Measurements from ENCODE around the gene NEK4.

The NEK4 gene

GRCh38 chr3:52788890-52789745, 18.4 kb upstream of the NEK4 start:
- DNase-seq: no peak
- no peaks in the 10 kb centered on the region for H3K36me3 ChIP-seq (replicated peaks; ENCODE audit: insufficient read depth, low read length)
- no peak overlapping the region for H3K4me3 ChIP-seq (ENCODE audit: low read length)
- no peak overlapping the region for H3K27ac ChIP-seq (ENCODE audit: low read length)
- H4K20me1 ChIP-seq (ENCODE audit: insufficient read depth, low read length): no peaks in the 10 kb centered on the region
- TF ChIP-seq EZH2 (optimal IDR thresholded peaks at IDR 0.05; ENCODE audit: low read depth, low read length) (no peak), CTCF (IDR thresholded peaks at IDR 0.05; ENCODE audit: low read length) (no peak), EZH2phosphoT487 (IDR thresholded peaks at IDR 0.05; ENCODE audit: low read length) (no peak)
- no peaks in the 10 kb centered on the region for H3K4me1 ChIP-seq (ENCODE audit: low read length)
- H2AFZ ChIP-seq (ENCODE audit: low read length): no peak overlapping the region
- H3K9ac ChIP-seq (ENCODE audit: low read length): no peak overlapping the region
- H3K9me3 ChIP-seq (replicated peaks; ENCODE audit: insufficient read depth, low read length): no peaks in the 10 kb centered on the region
- no peak overlapping the region for H3K4me2 ChIP-seq (ENCODE audit: low read depth, low read length)
- H3K9me2 ChIP-seq (replicated peaks; ENCODE audit: insufficient read depth, low read length): no peaks in the 10 kb centered on the region
- no peaks in the 10 kb centered on the region for H3K27me3 ChIP-seq (replicated peaks; ENCODE audit: insufficient read depth, low read length)
- H3K79me2 ChIP-seq (ENCODE audit: low read length): no peaks in the 10 kb centered on the region
- H3F3A ChIP-seq (ENCODE audit: insufficient read depth, low read length): no peaks in the 10 kb centered on the region

GRCh38 chr3:52787672-52788625, 17.2 kb upstream of the NEK4 start:
- no peak overlapping the region for H3K4me3 ChIP-seq (ENCODE audit: low read length)
- no peak for TF ChIP-seq CTCF (IDR thresholded peaks at IDR 0.05; ENCODE audit: low read length)
- TF ChIP-seq EZH2phosphoT487 (IDR thresholded peaks at IDR 0.05; ENCODE audit: low read length): no peak
- no peak for TF ChIP-seq EZH2 (optimal IDR thresholded peaks at IDR 0.05; ENCODE audit: low read depth, low read length)
- no peak overlapping the region for H2AFZ ChIP-seq (ENCODE audit: low read length)
- H3K9me2 ChIP-seq (replicated peaks; ENCODE audit: insufficient read depth, low read length): no peaks in the 10 kb centered on the region
- no peaks in the 10 kb centered on the region for H3K9me3 ChIP-seq (replicated peaks; ENCODE audit: insufficient read depth, low read length)
- no peaks in the 10 kb centered on the region for H3F3A ChIP-seq (ENCODE audit: insufficient read depth, low read length)
- no peaks in the 10 kb centered on the region for H3K4me1 ChIP-seq (ENCODE audit: low read length)
- no peak overlapping the region for H3K27ac ChIP-seq (ENCODE audit: low read length)
- H3K4me2 ChIP-seq (ENCODE audit: low read depth, low read length): no peak overlapping the region
- H4K20me1 ChIP-seq (ENCODE audit: insufficient read depth, low read length): no peaks in the 10 kb centered on the region
- no peaks in the 10 kb centered on the region for H3K79me2 ChIP-seq (ENCODE audit: low read length)
- no peaks in the 10 kb centered on the region for H3K27me3 ChIP-seq (replicated peaks; ENCODE audit: insufficient read depth, low read length)
- DNase-seq: no peak
- H3K9ac ChIP-seq (ENCODE audit: low read length): no peak overlapping the region
- no peaks in the 10 kb centered on the region for H3K36me3 ChIP-seq (replicated peaks; ENCODE audit: insufficient read depth, low read length)

DNA sequence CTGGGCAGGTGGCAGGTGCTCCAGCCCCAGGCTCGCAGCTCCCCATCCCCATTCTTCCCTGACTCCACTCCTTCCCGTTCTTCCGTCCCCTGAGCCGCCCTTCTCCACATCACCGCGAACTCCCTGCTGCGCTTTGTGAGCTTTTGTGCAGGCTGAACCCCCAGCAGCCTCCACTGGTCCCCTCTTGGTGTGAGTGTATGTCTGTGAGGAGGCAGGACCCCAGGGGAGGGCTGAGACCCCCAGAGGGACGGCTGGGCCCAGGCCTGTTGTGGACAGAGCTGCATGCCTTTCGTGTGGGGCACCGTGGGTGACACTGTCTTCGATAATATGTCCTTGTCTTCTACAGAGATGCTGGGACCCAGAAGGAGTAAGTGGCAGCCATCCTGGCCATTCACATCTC, 16.5 kb upstream of the NEK4 start:
- Histone ChIP-seq H3K27me3 (replicated peaks; ENCODE audit: insufficient read depth, low read length) (no peaks in the 10 kb centered on the region), H3K9me2 (replicated peaks; ENCODE audit: insufficient read depth, low read length) (no peaks in the 10 kb centered on the region), H4K20me1 (ENCODE audit: insufficient read depth, low read length) (no peaks in the 10 kb centered on the region), H3K4me2 (ENCODE audit: low read depth, low read length) (no peak overlapping the region), H3K9me3 (replicated peaks; ENCODE audit: insufficient read depth, low read length) (no peaks in the 10 kb centered on the region), H3K9ac (ENCODE audit: low read length) (no peak overlapping the region), H3F3A (ENCODE audit: insufficient read depth, low read length) (no peaks in the 10 kb centered on the region), H3K4me1 (ENCODE audit: low read length) (no peaks in the 10 kb centered on the region), H3K27ac (ENCODE audit: low read length) (no peak overlapping the region), H3K4me3 (ENCODE audit: low read length) (no peak overlapping the region), H3K36me3 (replicated peaks; ENCODE audit: insufficient read depth, low read length) (no peaks in the 10 kb centered on the region), H3K79me2 (ENCODE audit: low read length) (no peaks in the 10 kb centered on the region), H2AFZ (ENCODE audit: low read length) (no peak overlapping the region)
- TF ChIP-seq CTCF (IDR thresholded peaks at IDR 0.05; ENCODE audit: low read length) (no peak), EZH2 (optimal IDR thresholded peaks at IDR 0.05; ENCODE audit: low read depth, low read length) (no peak), EZH2phosphoT487 (IDR thresholded peaks at IDR 0.05; ENCODE audit: low read length) (no peak)
- DNase-seq: no peak

Measured in MM.1S (cell line).